Gastroesophageal sphincter (tissue), 4 donors: ENCODE data around the gene TTC13. TPM values are rescaled to one million over a fixed set of nuclear protein-coding genes. Genes with fewer than 3 reads are reported as not detected.
A peak's percentile ranks its signal among the peaks of the same experiment; 100 is the strongest.

Source experiments
- ATAC-seq: fragments of 150-250 bp; one replicate; pipeline ENCODE4 v1.9.1; 2016; ENCODE audit warnings: mild to moderate bottlenecking, moderate library complexity
- H3K27ac ChIP-seq, 4 donors: fragments of 200-600 bp; sonication (generic) in 3 of 4; 1 replicate in 3 of 4; 2 replicates in 1 of 4; pipeline ENCODE4 v1.5.1; 2016 to 2019
- H3K27me3 ChIP-seq: fragments of 200-600 bp; sonication (generic); one replicate; pipeline ENCODE4 v1.5.1; 2019
- H3K36me3 ChIP-seq, 2 donors: fragments of 200-600 bp; sonication (generic); one replicate each; pipeline ENCODE4 v1.5.1; 2019; ENCODE audit warnings: control low read depth in 1 of 2
- H3K4me1 ChIP-seq, 3 donors: fragments of 200-600 bp; sonication (generic); 1 replicate in 2 of 3; 2 replicates in 1 of 3; pipeline ENCODE4 v1.5.1; 2016 to 2019; ENCODE audit warnings: control low read depth in 2 of 3
- H3K4me3 ChIP-seq, 2 donors: fragments of 200-600 bp; sonication (generic); one replicate each; pipeline ENCODE4 v1.5.1; 2019; ENCODE audit warnings: mild to moderate bottlenecking in 1 of 2, moderate library complexity in 1 of 2
- H3K9me3 ChIP-seq, 3 donors: fragments of 200-600 bp; sonication (generic); one replicate each; pipeline ENCODE4 v1.5.1; 2017 to 2019; ENCODE audit warnings: control low read depth in 2 of 3
- CTCF ChIP-seq, 4 experiments: fragments of 200-600 bp in 2 of 4; fragments of 450-650 bp in 2 of 4; sonication (generic) in 1 of 4; IDR thresholded peaks; one replicate each; pipeline ENCODE4 v1.5.1; 2017 to 2019; ENCODE audit warnings: antibody characterized with exemption in 4 of 4, mild to moderate bottlenecking in 2 of 4, moderate library complexity in 2 of 4
- EP300 ChIP-seq: sonication (generic); formaldehyde crosslinking; IDR thresholded peaks from one replicate; pipeline ENCODE4 v1.6.1; 2017; ENCODE audit warnings: antibody characterized with exemption, mild to moderate bottlenecking
- POLR2A ChIP-seq, 2 donors: fragments of 450-650 bp; IDR thresholded peaks; one replicate each; pipeline ENCODE4 v1.6.1; 2017; ENCODE audit warnings: antibody characterized with exemption in 2 of 2, mild to moderate bottlenecking in 2 of 2, moderate library complexity in 1 of 2
- POLR2AphosphoS5 ChIP-seq: sonication (generic); formaldehyde crosslinking; IDR thresholded peaks from one replicate; pipeline ENCODE4 v1.6.1; 2017; ENCODE audit warnings: antibody characterized with exemption
- whole genome bisulfite sequencing, 2 donors: methylation state at CpG; one replicate each; pipeline ENCODE4 v1.1.5; 2018; ENCODE audit warnings: low coverage in 1 of 2; 5-methylcytosine and 5-hydroxymethylcytosine counted together
- total RNA-seq, 4 donors: library from RNA; depleted of rRNA; stranded (reverse); fragments of >200 nt; gene quantifications; one replicate each; pipeline ENCODE4 v1.1.0, GENCODE V29; 2016

Gene TTC13
- total RNA-seq, 4 donors from 2014 or later = 9.6 to 24.4 (median 13.7) TPM

GRCh38 chr1:230899841-230900251 lies 78.8 kb downstream of the TTC13 start:
- no peak for ATAC-seq
- Histone ChIP-seq H3K27ac (no peak overlapping the region), H3K27me3 (no peaks in the 10 kb centered on the region), H3K4me1 (peaks cover 0 to 10% (median 0%) of the 10 kb centered on the region in 3 donors), H3K4me3 (no peak overlapping the region), H3K36me3 (peaks cover 0 to 14% of the 10 kb centered on the region in 2 donors), H3K9me3 (no peaks in the 10 kb centered on the region)
- no peak for TF ChIP-seq POLR2AphosphoS5
- TF ChIP-seq EP300 = no peak
- 37 to 82% methylated on average over 5 of the region's 5 CpGs for WGBS, 2 donors

DNA sequence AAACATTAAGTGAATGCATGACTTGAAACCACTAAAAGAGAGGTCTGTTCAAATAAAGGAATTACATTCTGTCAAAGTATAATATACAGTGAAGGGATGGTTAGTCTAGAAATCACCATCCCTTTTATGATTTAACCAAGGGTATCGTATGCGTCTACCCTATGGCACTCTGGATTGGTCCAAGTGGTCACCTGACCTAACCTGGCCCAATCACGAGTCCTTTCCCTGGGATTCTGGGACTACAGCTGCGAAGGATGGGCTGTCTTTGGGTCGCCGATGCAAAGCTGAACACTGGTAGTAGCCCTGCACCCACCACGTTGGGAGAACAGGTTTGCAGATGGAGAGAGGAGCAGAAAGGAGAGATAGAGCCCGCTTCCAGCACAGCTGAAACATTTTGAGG lies 79.9 kb downstream of the TTC13 start:
- peaks cover 0 to 10% of the 10 kb centered on the region in 2 donors for H3K36me3 ChIP-seq
- H3K4me3 ChIP-seq = no peak overlapping the region
- no peaks in the 10 kb centered on the region for H3K9me3 ChIP-seq
- ATAC-seq = no peak
- H3K27ac ChIP-seq = no peak overlapping the region
- H3K27me3 ChIP-seq = no peaks in the 10 kb centered on the region
- no peak for TF ChIP-seq POLR2AphosphoS5
- no peak for TF ChIP-seq EP300
- no peak for TF ChIP-seq POLR2A (IDR thresholded peaks at IDR 0.05)
- TF ChIP-seq CTCF (IDR thresholded peaks at IDR 0.05) = no peak
- 86 to 90% methylated on average over 3 to 4 of the region's 8 CpGs for WGBS, 2 donors
- H3K4me1 ChIP-seq = peaks cover 0 to 10% (median 0%) of the 10 kb centered on the region in 3 donors

DNA sequence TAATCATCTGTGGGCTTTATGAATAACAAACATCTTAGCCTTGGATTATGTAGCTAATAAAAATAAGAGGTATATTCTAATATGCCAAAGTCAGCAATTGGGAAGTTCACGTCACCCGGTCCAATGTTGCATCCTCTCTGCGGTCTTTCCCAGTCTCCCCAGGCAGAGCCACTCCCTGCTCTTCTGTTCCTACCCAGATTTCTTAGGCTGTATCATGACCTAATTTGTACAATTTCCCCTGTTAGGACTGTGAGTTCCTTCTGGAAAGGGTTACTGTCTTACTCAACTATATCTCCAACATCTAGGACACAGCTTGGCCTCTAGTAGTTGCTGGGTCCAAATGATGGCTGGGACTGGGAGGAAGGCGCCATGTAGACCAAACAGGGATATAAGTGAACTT lies 80.5 kb downstream of the TTC13 start:
- 98 to 100% methylated on average over 3 to 4 of the region's 4 CpGs for WGBS, 2 donors
- H3K4me3 ChIP-seq = no peak overlapping the region
- no peak for ATAC-seq

DNA sequence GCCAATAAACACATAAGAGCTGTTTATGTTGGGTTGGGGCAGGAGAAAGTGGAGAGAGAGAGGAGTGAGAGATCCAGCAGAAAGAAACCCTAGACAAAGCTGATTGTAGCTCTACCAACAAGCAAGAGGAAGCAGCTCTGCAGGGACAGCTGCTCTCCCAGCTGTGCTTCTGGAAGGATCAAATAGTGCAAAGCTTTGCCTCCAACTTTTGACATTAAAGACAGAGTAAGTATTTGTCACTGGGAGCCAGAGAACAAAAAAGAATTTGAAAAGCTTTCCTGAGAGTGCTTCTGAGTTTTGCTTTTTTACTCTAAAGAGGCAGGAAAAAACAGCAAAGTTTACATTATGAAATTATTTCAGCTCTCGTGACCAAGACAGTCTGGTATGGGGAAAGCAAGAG lies 81.9 kb downstream of the TTC13 start:
- no peak for TF ChIP-seq EP300
- TF ChIP-seq POLR2A (IDR thresholded peaks at IDR 0.05) = no peak
- H3K4me3 ChIP-seq = no peak overlapping the region
- peaks cover 0 to 5% of the 10 kb centered on the region in 2 donors for H3K36me3 ChIP-seq
- peak overlapping the region in 1 of 4 donors; percentile 19 for H3K27ac ChIP-seq
- H3K27me3 ChIP-seq = no peaks in the 10 kb centered on the region
- H3K9me3 ChIP-seq = no peaks in the 10 kb centered on the region
- 15% methylated on average over 1 of the region's 1 CpG; no CpG with 5 or more reads in 1 of the 2 donors for WGBS, 2 donors
- no peak for ATAC-seq
- H3K4me1 ChIP-seq = peaks cover 0 to 10% (median 0%) of the 10 kb centered on the region in 3 donors

More for the DNA sequence above, 80.5 kb downstream of the TTC13 start:
- H3K36me3 ChIP-seq = peaks cover 0 to 10% of the 10 kb centered on the region in 2 donors
- no peaks in the 10 kb centered on the region for H3K27me3 ChIP-seq
- peaks cover 0 to 10% (median 0%) of the 10 kb centered on the region in 3 donors for H3K4me1 ChIP-seq
- H3K9me3 ChIP-seq = no peaks in the 10 kb centered on the region
- TF ChIP-seq POLR2A (IDR thresholded peaks at IDR 0.05) = no peak
- H3K27ac ChIP-seq = no peak overlapping the region

DNA sequence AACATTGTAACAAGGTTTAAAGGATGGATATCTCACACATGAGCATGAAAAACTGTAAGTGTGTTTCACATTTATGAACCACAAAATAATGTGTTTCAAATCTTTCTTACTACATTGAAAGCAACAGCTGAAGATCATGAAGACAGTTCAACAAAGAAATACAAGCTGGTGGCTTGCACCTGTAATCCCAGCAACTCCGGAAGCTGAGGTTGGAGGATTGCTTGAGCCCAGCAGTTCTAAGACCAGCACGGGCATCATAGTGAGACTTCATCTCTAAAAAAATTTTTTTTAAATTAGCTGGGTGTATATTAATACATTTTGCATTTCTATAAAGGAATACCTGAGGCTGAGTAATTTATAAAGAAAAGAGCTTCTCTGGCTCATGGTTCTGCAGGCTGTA lies 83.2 kb downstream of the TTC13 start:
- 94 to 100% methylated on average over 1 to 2 of the region's 2 CpGs for WGBS, 2 donors
- Histone ChIP-seq H3K27me3 (no peaks in the 10 kb centered on the region), H3K9me3 (no peaks in the 10 kb centered on the region), H3K27ac (no peak overlapping the region), H3K4me1 (peaks cover 0 to 10% (median 0%) of the 10 kb centered on the region in 3 donors), H3K36me3 (no peaks in the 10 kb centered on the region), H3K4me3 (no peak overlapping the region)
- TF ChIP-seq POLR2A (IDR thresholded peaks at IDR 0.05) = no peak
- no peak for TF ChIP-seq CTCF (IDR thresholded peaks at IDR 0.05)
- TF ChIP-seq EP300 = no peak
- TF ChIP-seq POLR2AphosphoS5 = no peak
- ATAC-seq = no peak

GRCh38 chr1:230894664-230895063 lies 84.0 kb downstream of the TTC13 start:
- Histone ChIP-seq H3K27ac (no peak overlapping the region), H3K4me3 (no peak overlapping the region), H3K4me1 (peaks cover 0 to 10% (median 0%) of the 10 kb centered on the region in 3 donors), H3K27me3 (no peaks in the 10 kb centered on the region), H3K9me3 (no peaks in the 10 kb centered on the region), H3K36me3 (no peaks in the 10 kb centered on the region)
- 92% methylated on average over 4 of the region's 5 CpGs; no CpG with 5 or more reads in 1 of the 2 donors for WGBS, 2 donors
- TF ChIP-seq CTCF (IDR thresholded peaks at IDR 0.05) = no peak
- TF ChIP-seq POLR2AphosphoS5 = no peak
- TF ChIP-seq EP300 = no peak
- TF ChIP-seq POLR2A (IDR thresholded peaks at IDR 0.05) = no peak
- no peak for ATAC-seq
